H9 (cell line): Measurements from ENCODE around the gene DSCAM. TPM values are rescaled to one million over a fixed set of nuclear protein-coding genes. Genes with fewer than 3 reads are reported as not detected.

Experiments
- DNase-seq: peaks from one replicate; pipeline ENCODE4 v3.0.0-alpha.2; 2017
- H2AFZ ChIP-seq: one replicate; pipeline ENCODE4 v1.6.1; 2013; ENCODE audit warnings: mild to moderate bottlenecking, low read length, control low read depth, moderate library complexity
- H2AK5ac ChIP-seq: 2 replicates; pipeline ENCODE4 v1.6.1; 2013; ENCODE audit warnings: low read length, control low read depth, mixed read lengths; ENCODE audit not compliant: insufficient read length
- H2BK120ac ChIP-seq: one replicate; pipeline ENCODE4 v1.6.1; 2013; ENCODE audit warnings: low read depth, mild to moderate bottlenecking, low read length, control low read depth, inconsistent platforms; ENCODE audit not compliant: poor library complexity, severe bottlenecking
- H2BK12ac ChIP-seq: 2 replicates; pipeline ENCODE4 v1.6.1; 2013; ENCODE audit warnings: low read length, control low read depth, mixed read lengths, low read depth; ENCODE audit not compliant: insufficient read length
- H2BK15ac ChIP-seq: 2 replicates; pipeline ENCODE4 v1.6.1; 2013; ENCODE audit warnings: low read depth, low read length, control low read depth
- H2BK20ac ChIP-seq: one replicate; pipeline ENCODE4 v1.6.1; 2013; ENCODE audit warnings: low read depth, mild to moderate bottlenecking, low read length, control low read depth, inconsistent platforms; ENCODE audit not compliant: poor library complexity, severe bottlenecking
- H2BK5ac ChIP-seq: 2 replicates; pipeline ENCODE4 v1.6.1; 2013; ENCODE audit warnings: low read length, control low read depth, mixed read lengths; ENCODE audit not compliant: insufficient read length
- H3K14ac ChIP-seq: 2 replicates; pipeline ENCODE4 v1.6.1; 2013; ENCODE audit warnings: low read length, control low read depth; ENCODE audit not compliant: insufficient read depth
- H3K18ac ChIP-seq: 2 replicates; pipeline ENCODE4 v1.6.1; 2013; ENCODE audit warnings: low read depth, mild to moderate bottlenecking, mixed read lengths, low read length, control low read depth; ENCODE audit not compliant: insufficient read length
- H3K23ac ChIP-seq: 2 replicates; pipeline ENCODE4 v1.6.1; 2013; ENCODE audit warnings: low read length, control low read depth, mixed read lengths, low read depth; ENCODE audit not compliant: insufficient read length
- H3K23me2 ChIP-seq: 2 replicates; pipeline ENCODE4 v1.6.1; 2013; ENCODE audit warnings: low read depth, mild to moderate bottlenecking, mixed read lengths, low read length, control low read depth; ENCODE audit not compliant: insufficient read length, poor library complexity, severe bottlenecking
- H3K27ac ChIP-seq: 2 replicates; pipeline ENCODE4 v1.5.1; 2013; ENCODE audit warnings: low read length, control low read depth, mixed read lengths, low read depth; ENCODE audit not compliant: insufficient read length
- H3K27me3 ChIP-seq: 2 replicates; pipeline ENCODE4 v1.6.1; 2013; ENCODE audit warnings: low read length, control low read depth, inconsistent platforms; ENCODE audit not compliant: insufficient read depth
- H3K4ac ChIP-seq: 2 replicates; pipeline ENCODE4 v1.6.1; 2013; ENCODE audit warnings: low read depth, mild to moderate bottlenecking, control low read depth, inconsistent platforms, low read length, moderate library complexity
- H3K4me1 ChIP-seq: 2 replicates; pipeline ENCODE4 v1.6.1; 2013; ENCODE audit warnings: low read length, control low read depth, inconsistent platforms; ENCODE audit not compliant: insufficient read depth
- H3K4me2 ChIP-seq: 2 replicates; pipeline ENCODE4 v1.6.1; 2013; ENCODE audit warnings: low read length, control low read depth, mixed read lengths; ENCODE audit not compliant: insufficient read length, insufficient read depth
- H3K56ac ChIP-seq: 2 replicates; pipeline ENCODE4 v1.6.1; 2013; ENCODE audit warnings: low read depth, mild to moderate bottlenecking, mixed read lengths, low read length, control low read depth; ENCODE audit not compliant: insufficient read length
- H3K79me1 ChIP-seq: 2 replicates; pipeline ENCODE4 v1.6.1; 2013; ENCODE audit warnings: low read depth, mild to moderate bottlenecking, moderate library complexity, low read length, control low read depth, inconsistent platforms; ENCODE audit not compliant: insufficient read depth, poor library complexity, severe bottlenecking
- H3K79me2 ChIP-seq: 2 replicates; pipeline ENCODE4 v1.6.1; 2013; ENCODE audit warnings: low read length, control low read depth, inconsistent platforms; ENCODE audit not compliant: insufficient read depth
- H3K9ac ChIP-seq: 2 replicates; pipeline ENCODE4 v1.6.1; 2013; ENCODE audit warnings: low read length, control low read depth, mixed read lengths; ENCODE audit not compliant: insufficient read length; ENCODE audit errors: extremely low read depth
- H3K9me3 ChIP-seq: one replicate; pipeline ENCODE4 v1.6.1; 2013; ENCODE audit warnings: low read depth, low read length, inconsistent platforms; ENCODE audit not compliant: control insufficient read depth
- H3T11ph ChIP-seq: one replicate; pipeline ENCODE4 v1.6.1; 2013; ENCODE audit warnings: mild to moderate bottlenecking, low read length, control low read depth, inconsistent platforms
- H4K20me1 ChIP-seq: one replicate; pipeline ENCODE4 v1.6.1; 2013; ENCODE audit not compliant: control insufficient read depth, insufficient read length, insufficient read depth
- H4K5ac ChIP-seq: 2 replicates; pipeline ENCODE4 v1.6.1; 2013; ENCODE audit warnings: low read depth, mild to moderate bottlenecking, mixed read lengths, low read length, control low read depth; ENCODE audit not compliant: insufficient read length
- H4K8ac ChIP-seq: replicated peaks from 2 replicates; pipeline ENCODE4 v1.6.1; 2013; ENCODE audit warnings: low read length, control low read depth, mixed read lengths, low read depth; ENCODE audit not compliant: insufficient read length
- H4K91ac ChIP-seq: 2 replicates; pipeline ENCODE4 v1.6.1; 2013; ENCODE audit warnings: low read depth, mild to moderate bottlenecking, moderate library complexity, mixed read lengths, low read length, control low read depth; ENCODE audit not compliant: insufficient read length
- H3K27ac Mint-ChIP-seq, 3 experiments: 2 replicates in 2 of 3; 3 replicates in 1 of 3; pipeline ENCODE4 v1.8.0; 2020 to 2021; ENCODE audit warnings: mixed read lengths in 3 of 3, mild to moderate bottlenecking in 1 of 3, moderate library complexity in 1 of 3
- H3K27me3 Mint-ChIP-seq: 2 replicates; pipeline ENCODE4 v1.8.0; 2021; ENCODE audit warnings: low read depth, mild to moderate bottlenecking, moderate library complexity, mixed read lengths
- H3K36me3 Mint-ChIP-seq, 3 experiments: 2 replicates in 2 of 3; 3 replicates in 1 of 3; pipeline ENCODE4 v1.8.0; 2020 to 2021; ENCODE audit warnings: low read depth in 3 of 3, mixed read lengths in 3 of 3; ENCODE audit not compliant: insufficient read depth in 1 of 3
- H3K4me1 Mint-ChIP-seq, 2 experiments: 2 replicates each; pipeline ENCODE4 v1.8.0; 2020; ENCODE audit warnings: mixed read lengths in 2 of 2
- H3K4me3 Mint-ChIP-seq, 2 experiments: 2 replicates in 1 of 2; 3 replicates in 1 of 2; pipeline ENCODE4 v1.8.0; 2020 to 2021; ENCODE audit warnings: mild to moderate bottlenecking in 2 of 2, mixed read lengths in 2 of 2, moderate library complexity in 1 of 2
- H3K9me3 Mint-ChIP-seq, 2 experiments: 2 replicates in 1 of 2; 3 replicates in 1 of 2; pipeline ENCODE4 v1.8.0; 2020; ENCODE audit warnings: mild to moderate bottlenecking in 2 of 2, mixed read lengths in 2 of 2, moderate library complexity in 1 of 2
- CTCF ChIP-seq: fragments of 200-600 bp; sonication (generic); conservative IDR thresholded peaks from 3 replicates; pipeline ENCODE4 v1.8.0; 2021; ENCODE audit warnings: antibody characterized with exemption, mild to moderate bottlenecking
- WGBS: extraction: QIAGEN DNeasy Blood & Tissue Kit; methylation state at CpG from one replicate; pipeline ENCODE4 v1.1.7; 2013; ENCODE audit warnings: missing lambda C conversion rate, low lambda C conversion rate, mixed read lengths; ENCODE audit not compliant: insufficient read length; ENCODE audit errors: extremely low coverage; 5-methylcytosine and 5-hydroxymethylcytosine counted together
- total RNA-seq: library from RNA; stranded (reverse); gene quantifications from 2 replicates; pipeline ENCODE4 v1.2.1, GENCODE V29; 2021

Gene DSCAM
- total RNA-seq, 1 experiment from 2014 or later = 0.17 TPM

GRCh38 chr21:40829308-40829707 lies 17.6 kb downstream of the DSCAM start:
- Histone ChIP-seq H3K14ac (no peak overlapping the region), H3K4me2 (no peak overlapping the region), H2BK20ac (no peak overlapping the region), H3K9ac (no peak overlapping the region), H2BK5ac (no peak overlapping the region), H4K20me1 (no peaks in the 10 kb centered on the region), H3K4me1 (no peaks in the 10 kb centered on the region), H3K79me1 (no peaks in the 10 kb centered on the region), H2AFZ (no peak overlapping the region), H2BK15ac (no peak overlapping the region), H3K4ac (no peak overlapping the region), H3K27me3 (no peaks in the 10 kb centered on the region), H4K91ac (no peak overlapping the region), H4K5ac (no peak overlapping the region), H2BK12ac (no peak overlapping the region), H3K79me2 (no peaks in the 10 kb centered on the region), H3K56ac (no peak overlapping the region), H3K9me3 (no peaks in the 10 kb centered on the region), H3K18ac (no peak overlapping the region), H4K8ac (no peak overlapping the region), H3K23ac (no peak overlapping the region), H3K27ac (no peak overlapping the region), H2BK120ac (no peak overlapping the region), H3K23me2 (no peaks in the 10 kb centered on the region), H3T11ph (no peak overlapping the region), H2AK5ac (no peak overlapping the region)
- H3K9me3 Mint-ChIP-seq = no peaks in the 10 kb centered on the region
- TF ChIP-seq CTCF = no peak
- H3K27ac Mint-ChIP-seq = no peak overlapping the region
- H3K4me3 Mint-ChIP-seq = no peak overlapping the region
- no peaks in the 10 kb centered on the region for H3K36me3 Mint-ChIP-seq
- DNase-seq = no peak
- H3K27me3 Mint-ChIP-seq = no peaks in the 10 kb centered on the region
- no peaks in the 10 kb centered on the region for H3K4me1 Mint-ChIP-seq
- WGBS = no CpG with 5 or more reads among the region's 5 CpGs
